OCI-LY1 (cell line): ENCODE measurements around the gene TMEM239.

Experiments used
- H2AFZ ChIP-seq: fragments of 200-600 bp; sonication (generic), shearing (Covaris generic); 2 replicates; pipeline ENCODE4 v1.6.0; 2014; ENCODE audit warnings: antibody characterized with exemption, mild to moderate bottlenecking, low read length
- H3F3A ChIP-seq: fragments of 200-600 bp; sonication (generic), shearing (Covaris generic); 2 replicates; pipeline ENCODE4 v1.6.0; 2014; ENCODE audit warnings: mild to moderate bottlenecking, antibody characterized with exemption, low read length, moderate library complexity; ENCODE audit not compliant: insufficient read depth
- H3K27ac ChIP-seq: fragments of 200-600 bp; sonication (generic); 2 replicates; pipeline ENCODE4 v1.5.1; 2014; ENCODE audit warnings: low read length, mixed run types, mild to moderate bottlenecking, low read depth; ENCODE audit not compliant: poor library complexity, severe bottlenecking
- H3K27me3 ChIP-seq: fragments of 200-600 bp; sonication (generic); 2 replicates; pipeline ENCODE4 v1.6.0; 2014; ENCODE audit warnings: antibody characterized with exemption, mild to moderate bottlenecking, low read length, moderate library complexity; ENCODE audit not compliant: insufficient read depth
- H3K36me3 ChIP-seq: fragments of 200-600 bp; sonication (generic); 2 replicates; pipeline ENCODE4 v1.6.1; 2014; ENCODE audit warnings: mild to moderate bottlenecking, antibody characterized with exemption, low read length, moderate library complexity, mixed read lengths; ENCODE audit not compliant: insufficient read depth
- H3K4me1 ChIP-seq: fragments of 200-600 bp; sonication (generic); 2 replicates; pipeline ENCODE4 v1.5.1; 2014; ENCODE audit warnings: mild to moderate bottlenecking, low read length, moderate library complexity; ENCODE audit not compliant: insufficient read depth, severe bottlenecking
- H3K4me2 ChIP-seq: fragments of 200-600 bp; sonication (generic), shearing (Covaris generic); 2 replicates; pipeline ENCODE4 v1.6.1; 2014; ENCODE audit warnings: low read length
- H3K4me3 ChIP-seq: fragments of 200-600 bp; sonication (generic); 2 replicates; pipeline ENCODE4 v1.5.1; 2014; ENCODE audit warnings: low read length, low read depth, mild to moderate bottlenecking, mixed read lengths; ENCODE audit not compliant: poor library complexity, severe bottlenecking
- H3K79me2 ChIP-seq: fragments of 200-600 bp; shearing (Covaris generic); 2 replicates; pipeline ENCODE4 v1.6.1; 2016; ENCODE audit warnings: mixed run types, low read length, mixed read lengths; ENCODE audit not compliant: insufficient read depth
- H3K9ac ChIP-seq: fragments of 200-600 bp; sonication (generic), shearing (Covaris generic); 2 replicates; pipeline ENCODE4 v1.6.1; 2014; ENCODE audit warnings: mild to moderate bottlenecking, low read length, mixed read lengths
- H3K9me2 ChIP-seq: fragments of 200-600 bp; sonication (generic), shearing (Covaris generic); 2 replicates; pipeline ENCODE4 v1.6.1; 2014; ENCODE audit warnings: low read depth, mild to moderate bottlenecking, low read length, mixed read lengths
- H3K9me3 ChIP-seq: fragments of 200-600 bp; shearing (Covaris generic); 2 replicates; pipeline ENCODE4 v1.6.1; 2014; ENCODE audit warnings: low read length, mixed read lengths
- H4K20me1 ChIP-seq: fragments of 200-600 bp; sonication (generic), shearing (Covaris generic); 2 replicates; pipeline ENCODE4 v1.6.0; 2016; ENCODE audit warnings: mild to moderate bottlenecking, low read length; ENCODE audit not compliant: insufficient read depth
- CTCF ChIP-seq: fragments of 200-600 bp; sonication (generic), shearing (Covaris generic); IDR thresholded peaks from 2 replicates; pipeline ENCODE4 v1.5.1; 2017; ENCODE audit warnings: mild to moderate bottlenecking, antibody characterized with exemption, low read length, moderate library complexity, mixed read lengths
- EZH2 ChIP-seq: fragments of 200-600 bp; sonication (generic), shearing (Covaris generic); IDR thresholded peaks from 2 replicates; pipeline ENCODE4 v1.8.0; 2017; ENCODE audit warnings: borderline replicate concordance, mixed run types, mild to moderate bottlenecking, antibody characterized with exemption, low read length, moderate library complexity, mixed read lengths

Gene TMEM239

DNA sequence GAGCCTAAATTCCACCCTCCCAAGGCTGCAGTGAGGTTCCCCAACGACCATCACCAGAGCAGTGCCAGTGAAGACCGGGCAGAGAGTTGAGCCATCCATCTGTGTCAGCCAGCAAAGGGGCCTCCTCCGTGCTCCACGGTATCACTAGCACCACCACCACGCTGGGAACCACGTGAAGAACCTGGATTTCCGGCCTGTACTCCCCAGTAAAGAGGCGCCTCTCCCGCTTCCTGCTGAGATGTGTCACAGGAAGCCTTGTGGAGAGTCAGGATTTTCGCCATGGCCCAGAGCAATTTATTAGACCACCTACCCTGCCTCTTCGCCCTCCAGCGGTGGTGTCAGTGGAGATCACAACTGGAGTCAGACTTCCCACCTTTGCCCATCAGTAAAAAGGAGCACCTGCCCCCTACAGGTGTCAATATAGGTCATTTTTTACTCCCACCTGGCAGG is 44.5 kb upstream of the TMEM239 start:
- TF ChIP-seq EZH2 = no peak
- TF ChIP-seq CTCF = no peak
- Histone ChIP-seq H4K20me1 (no peaks in the 10 kb centered on the region), H3K4me1 (no peaks in the 10 kb centered on the region), H3F3A (no peaks in the 10 kb centered on the region), H3K79me2 (no peaks in the 10 kb centered on the region), H2AFZ (no peak overlapping the region), H3K9me3 (no peaks in the 10 kb centered on the region), H3K36me3 (no peaks in the 10 kb centered on the region), H3K4me2 (no peak overlapping the region), H3K27ac (no peak overlapping the region), H3K4me3 (no peak overlapping the region), H3K9ac (no peak overlapping the region), H3K9me2 (no peaks in the 10 kb centered on the region), H3K27me3 (peaks cover 3% of the 10 kb centered on the region; the same call in 1 of the 2 replicates)

- Histone ChIP-seq H3K4me1 (no peaks in the 10 kb centered on the region), H4K20me1 (no peaks in the 10 kb centered on the region), H3K4me3 (no peak overlapping the region), H3K27me3 (no peaks in the 10 kb centered on the region), H3K9ac (no peak overlapping the region), H3K9me2 (no peaks in the 10 kb centered on the region), H2AFZ (no peak overlapping the region), H3K9me3 (no peaks in the 10 kb centered on the region), H3F3A (no peaks in the 10 kb centered on the region), H3K36me3 (no peaks in the 10 kb centered on the region), H3K27ac (no peak overlapping the region), H3K4me2 (no peak overlapping the region), H3K79me2 (no peaks in the 10 kb centered on the region)
- TF ChIP-seq EZH2 (no peak), CTCF (no peak)
These were observed 42.4 kb upstream of the TMEM239 start for GRCh38 chr20:2773812-2774211.

GRCh38 chr20:2775139-2775538 is 41.0 kb upstream of the TMEM239 start:
- Histone ChIP-seq H3K4me3 (no peak overlapping the region), H4K20me1 (no peaks in the 10 kb centered on the region), H3K4me1 (no peaks in the 10 kb centered on the region), H3K9ac (no peak overlapping the region), H3K9me3 (no peaks in the 10 kb centered on the region), H3K9me2 (no peaks in the 10 kb centered on the region), H3K4me2 (no peak overlapping the region), H3K36me3 (no peaks in the 10 kb centered on the region), H3F3A (no peaks in the 10 kb centered on the region), H2AFZ (no peak overlapping the region), H3K27me3 (no peaks in the 10 kb centered on the region), H3K27ac (no peak overlapping the region), H3K79me2 (no peaks in the 10 kb centered on the region)
- TF ChIP-seq EZH2 (no peak), CTCF (no peak)
